PC-3 (cell line): ENCODE measurements around the gene ADGRG3. TPM values are rescaled to one million over a fixed set of nuclear protein-coding genes. Genes with fewer than 3 reads are reported as not detected.

Experiments
- ATAC-seq: fragments of 200-7000 bp; cut with Tn5 transposase; 2 replicates; pipeline ENCODE4 v1.9.1; 2020; ENCODE audit warnings: mild to moderate bottlenecking, moderate library complexity
- BruUV-seq: library from RNA; stranded (reverse); fragments of 400-500 nt; replicated peaks from 2 replicates; lab custom pipeline; 2021; lab: Mats Ljungman, UMichigan
- CTCF ChIA-PET: fragments of 300-600 bp; sonication (Branson Sonifier 250); formaldehyde crosslinking; loops from one replicate; lab custom pipeline; 2022; ENCODE audit warnings: antibody characterized with exemption; lab: Charles Lee
- POLR2A ChIA-PET: fragments of 300-600 bp; sonication (Branson Sonifier 250); formaldehyde crosslinking; loops from one replicate; lab custom pipeline; 2022; ENCODE audit warnings: antibody characterized with exemption; ENCODE audit not compliant: unreplicated experiment; lab: Charles Lee
- DNase-seq: peaks from one replicate; pipeline ENCODE4 v3.0.0-alpha.2; 2015
- H2AFZ ChIP-seq: fragments of 300-600 bp; sonication (generic); 2 replicates; pipeline ENCODE4 v1.6.0; 2016; ENCODE audit warnings: antibody characterized with exemption, low read length
- H3F3A ChIP-seq: fragments of 300-600 bp; sonication (generic); one replicate; pipeline ENCODE4 v1.6.0; 2017; ENCODE audit warnings: antibody characterized with exemption, low read length, control low read depth, mild to moderate bottlenecking; ENCODE audit not compliant: unreplicated experiment
- H3K27ac ChIP-seq: fragments of 300-600 bp; sonication (generic); 2 replicates; pipeline ENCODE4 v1.5.1; 2016; ENCODE audit warnings: mild to moderate bottlenecking, low read length
- H3K27me3 ChIP-seq: fragments of 300-600 bp; sonication (generic); 2 replicates; pipeline ENCODE4 v1.6.1; 2016; ENCODE audit warnings: low read length, mixed read lengths
- H3K36me3 ChIP-seq: fragments of 300-600 bp; sonication (generic); 2 replicates; pipeline ENCODE4 v1.6.1; 2016; ENCODE audit warnings: low read depth, mixed run types, low read length, mixed read lengths
- H3K4me1 ChIP-seq: fragments of 300-600 bp; sonication (generic); 2 replicates; pipeline ENCODE4 v1.5.1; 2016; ENCODE audit warnings: low read length; ENCODE audit not compliant: insufficient read depth
- H3K4me2 ChIP-seq: fragments of 300-600 bp; sonication (generic); 2 replicates; pipeline ENCODE4 v1.6.0; 2016; ENCODE audit warnings: low read length
- H3K4me3 ChIP-seq: fragments of 300-600 bp; sonication (generic); 2 replicates; pipeline ENCODE4 v1.5.1; 2016; ENCODE audit warnings: mild to moderate bottlenecking, low read length, mixed read lengths
- H3K79me2 ChIP-seq: fragments of 300-600 bp; sonication (generic); 2 replicates; pipeline ENCODE4 v1.6.1; 2017; ENCODE audit warnings: low read length, mixed read lengths
- H3K9ac ChIP-seq: fragments of 300-600 bp; sonication (generic); 2 replicates; pipeline ENCODE4 v1.6.0; 2016; ENCODE audit warnings: mild to moderate bottlenecking, low read length
- H3K9me2 ChIP-seq: fragments of 300-600 bp; sonication (generic); replicated peaks from 2 replicates; pipeline ENCODE4 v1.6.1; 2016; ENCODE audit warnings: mixed run types, low read length, mixed read lengths
- H3K9me3 ChIP-seq: fragments of 300-600 bp; sonication (generic); 2 replicates; pipeline ENCODE4 v1.6.1; 2016; ENCODE audit warnings: low read length, mixed read lengths
- H4K20me1 ChIP-seq: fragments of 300-600 bp; sonication (generic); 2 replicates; pipeline ENCODE4 v1.6.1; 2016; ENCODE audit warnings: low read length, mixed read lengths
- EZH2 ChIP-seq: fragments of 300-600 bp; sonication (generic); IDR thresholded peaks from one replicate; pipeline ENCODE4 v1.6.1; 2017; ENCODE audit warnings: antibody characterized with exemption, mild to moderate bottlenecking, low read length; ENCODE audit not compliant: unreplicated experiment
- EZH2phosphoT487 ChIP-seq: fragments of 300-600 bp; sonication (generic); IDR thresholded peaks from 2 replicates; pipeline ENCODE4 v1.6.1; 2018; ENCODE audit warnings: mild to moderate bottlenecking, antibody characterized with exemption, low read length, borderline replicate concordance
- intact Hi-C: fragments of 100-400 bp; cut with micrococcal nuclease; formaldehyde crosslinking; loops from 2 replicates; pipeline ENCODE4 v1.9.0; 2023
- total RNA-seq: library from RNA; depleted of rRNA; stranded (reverse); fragments of >200 nt; gene quantifications from 2 replicates; pipeline ENCODE4 v1.2.3, GENCODE V29; 2014
- TF ChIP-seq, protein P1 (sequence below): fragments of 300-600 bp; sonication (generic); conservative IDR thresholded peaks from 2 replicates; pipeline ENCODE4 v1.5.1; 2017; ENCODE audit warnings: antibody characterized with exemption, low read depth, mild to moderate bottlenecking, low read length

The ADGRG3 gene
- total RNA-seq, 1 experiment from 2014 or later = not detected

DNA sequence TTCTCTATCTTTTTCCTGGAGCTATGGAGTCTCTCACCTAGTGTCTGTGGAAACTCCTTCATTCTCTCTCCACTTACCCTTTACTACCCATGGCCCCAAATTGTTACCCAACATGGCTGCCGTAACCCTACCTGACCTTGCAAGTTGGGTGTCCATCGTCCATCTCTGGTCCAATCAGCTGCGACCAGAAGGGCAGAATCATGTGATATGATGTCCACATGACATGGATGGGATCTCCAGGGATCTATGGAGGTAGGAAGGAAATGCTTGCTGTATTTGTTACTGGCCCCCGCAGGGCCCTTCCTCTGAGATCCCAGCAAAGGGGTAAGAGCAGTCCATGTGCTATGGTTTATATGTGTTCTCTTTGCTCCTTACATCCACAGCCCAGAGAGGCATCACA lies 18.5 kb downstream of the ADGRG3 start:
- BruUV-seq = no TSS peak

DNA sequence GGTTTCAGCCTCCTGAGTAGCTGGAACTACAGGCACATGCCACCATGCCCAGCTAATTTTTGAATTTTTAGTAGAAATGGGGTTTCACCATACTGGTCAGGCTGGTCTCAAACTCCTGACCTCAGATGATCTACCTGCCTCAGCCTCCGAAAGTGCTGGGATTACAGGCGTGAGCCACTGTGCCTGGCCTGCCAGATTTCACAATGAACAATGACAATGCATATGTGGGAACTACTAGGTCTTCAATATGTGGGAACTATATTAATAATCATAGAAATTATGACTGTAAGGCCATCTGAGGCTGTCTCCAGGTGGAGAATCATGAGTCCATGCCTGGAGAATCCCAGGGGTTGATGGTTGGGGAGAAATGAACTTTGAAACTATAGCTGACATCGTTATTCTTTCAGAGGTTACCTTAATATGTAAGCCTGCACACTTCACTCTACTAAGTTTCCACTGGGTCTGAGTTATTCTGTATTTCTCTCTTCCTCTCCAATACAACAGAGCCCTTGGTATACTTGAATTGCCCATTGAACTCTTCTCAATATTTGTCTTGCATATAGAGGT lies 19.3 kb downstream of the ADGRG3 start:
- Histone ChIP-seq H3F3A (no peaks in the 10 kb centered on the region), H2AFZ (no peak overlapping the region), H3K4me3 (no peak overlapping the region), H3K36me3 (no peaks in the 10 kb centered on the region), H3K9me2 (no peaks in the 10 kb centered on the region), H3K27me3 (no peaks in the 10 kb centered on the region), H3K9me3 (no peaks in the 10 kb centered on the region), H3K4me2 (no peak overlapping the region), H4K20me1 (no peaks in the 10 kb centered on the region), H3K79me2 (no peaks in the 10 kb centered on the region), H3K4me1 (no peaks in the 10 kb centered on the region), H3K9ac (no peak overlapping the region), H3K27ac (no peak overlapping the region)
- BruUV-seq = no TSS peak
- DNase-seq = no peak
- CTCF ChIA-PET = no interaction called here
- ATAC-seq = no peak
- TF ChIP-seq EZH2phosphoT487 (no peak), EZH2 (no peak)
- TF ChIP-seq, protein P1, sequence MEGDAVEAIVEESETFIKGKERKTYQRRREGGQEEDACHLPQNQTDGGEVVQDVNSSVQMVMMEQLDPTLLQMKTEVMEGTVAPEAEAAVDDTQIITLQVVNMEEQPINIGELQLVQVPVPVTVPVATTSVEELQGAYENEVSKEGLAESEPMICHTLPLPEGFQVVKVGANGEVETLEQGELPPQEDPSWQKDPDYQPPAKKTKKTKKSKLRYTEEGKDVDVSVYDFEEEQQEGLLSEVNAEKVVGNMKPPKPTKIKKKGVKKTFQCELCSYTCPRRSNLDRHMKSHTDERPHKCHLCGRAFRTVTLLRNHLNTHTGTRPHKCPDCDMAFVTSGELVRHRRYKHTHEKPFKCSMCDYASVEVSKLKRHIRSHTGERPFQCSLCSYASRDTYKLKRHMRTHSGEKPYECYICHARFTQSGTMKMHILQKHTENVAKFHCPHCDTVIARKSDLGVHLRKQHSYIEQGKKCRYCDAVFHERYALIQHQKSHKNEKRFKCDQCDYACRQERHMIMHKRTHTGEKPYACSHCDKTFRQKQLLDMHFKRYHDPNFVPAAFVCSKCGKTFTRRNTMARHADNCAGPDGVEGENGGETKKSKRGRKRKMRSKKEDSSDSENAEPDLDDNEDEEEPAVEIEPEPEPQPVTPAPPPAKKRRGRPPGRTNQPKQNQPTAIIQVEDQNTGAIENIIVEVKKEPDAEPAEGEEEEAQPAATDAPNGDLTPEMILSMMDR = no peak
- POLR2A ChIA-PET = no interaction called here
- intact Hi-C loops = no loop called here

More for the DNA sequence above, 18.5 kb downstream of the ADGRG3 start:
- Histone ChIP-seq H3K36me3 (no peaks in the 10 kb centered on the region), H3K4me2 (no peak overlapping the region), H2AFZ (no peak overlapping the region), H4K20me1 (no peaks in the 10 kb centered on the region), H3K9ac (no peak overlapping the region), H3K27ac (no peak overlapping the region), H3K4me1 (no peaks in the 10 kb centered on the region), H3K9me3 (no peaks in the 10 kb centered on the region), H3K27me3 (no peaks in the 10 kb centered on the region), H3K9me2 (no peaks in the 10 kb centered on the region), H3K79me2 (no peaks in the 10 kb centered on the region), H3K4me3 (no peak overlapping the region), H3F3A (no peaks in the 10 kb centered on the region)
- ATAC-seq (no peak), DNase-seq (no peak)
- ChIA-PET CTCF (no interaction called here), POLR2A (no interaction called here)
- intact Hi-C loops = no loop called here
- TF ChIP-seq EZH2 (no peak), EZH2phosphoT487 (no peak)
- TF ChIP-seq, protein P1 = no peak

DNA sequence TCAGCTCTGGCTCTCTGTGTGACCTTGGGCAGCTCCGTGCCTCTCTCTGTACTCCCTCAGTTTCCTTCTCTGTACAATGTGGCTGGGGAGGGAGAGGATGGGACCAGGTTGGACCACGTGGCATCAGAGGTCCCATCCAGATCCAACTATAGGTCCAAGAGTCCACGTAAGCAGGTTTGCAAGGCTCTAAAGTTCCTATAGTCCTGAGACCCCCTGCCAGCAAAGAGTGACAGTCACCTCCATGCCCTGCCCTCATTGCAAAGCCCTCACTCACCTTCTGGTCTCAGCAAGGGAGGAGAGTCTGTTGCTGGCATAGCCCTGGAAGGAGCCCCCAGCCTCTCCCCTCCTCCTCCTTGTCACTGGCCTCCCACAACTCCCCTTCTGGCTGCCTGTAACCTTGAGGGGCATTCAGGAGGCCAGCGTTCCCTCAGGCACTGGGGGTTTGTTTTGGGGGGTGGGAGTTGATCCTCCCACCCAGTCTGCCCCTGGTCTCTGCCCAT lies 20.4 kb downstream of the ADGRG3 start:
- Histone ChIP-seq H3K36me3 (no peaks in the 10 kb centered on the region), H3K9me2 (no peaks in the 10 kb centered on the region), H4K20me1 (no peaks in the 10 kb centered on the region), H3K27ac (no peak overlapping the region), H3K4me1 (no peaks in the 10 kb centered on the region), H3K9me3 (no peaks in the 10 kb centered on the region), H3F3A (no peaks in the 10 kb centered on the region), H3K9ac (no peak overlapping the region), H3K79me2 (no peaks in the 10 kb centered on the region), H3K27me3 (no peaks in the 10 kb centered on the region), H2AFZ (no peak overlapping the region), H3K4me2 (no peak overlapping the region), H3K4me3 (no peak overlapping the region)
- POLR2A ChIA-PET = no interaction called here
- no peak for ATAC-seq
- CTCF ChIA-PET = no interaction called here
- TF ChIP-seq EZH2phosphoT487 = no peak
- no peak for TF ChIP-seq EZH2
- TF ChIP-seq, protein P1 = no peak
- no peak for DNase-seq
- intact Hi-C loops = no loop called here
- BruUV-seq = no TSS peak
